SK-N-MC (cell line): ENCODE data around the gene FEM1B.

Experiments used
- EZH2 ChIP-seq: fragments of 200-600 bp; sonication (generic); IDR thresholded peaks from one replicate; pipeline ENCODE4 v1.6.1; 2017; ENCODE audit warnings: antibody characterized with exemption
- FOXP2 ChIP-seq: optimal IDR thresholded peaks from 2 replicates; pipeline ENCODE3; 2011; ENCODE audit warnings: mild to moderate bottlenecking, moderate library complexity; ENCODE audit not compliant: insufficient read depth; ENCODE audit errors: extremely low read length, control extremely low read depth
- POLR2AphosphoS5 ChIP-seq: IDR thresholded peaks from 2 replicates; pipeline ENCODE4 v1.6.1; 2012; ENCODE audit warnings: mild to moderate bottlenecking, low read depth, low read length, borderline replicate concordance

GRCh38 chr15:68314563-68314962 lies 37.0 kb downstream of the FEM1B start:
- TF ChIP-seq EZH2 = no peak
- TF ChIP-seq POLR2AphosphoS5 = no peak
- TF ChIP-seq FOXP2 = no peak
